ENCODE measurements around the gene CNTNAP2. TPM values are rescaled to one million over a fixed set of nuclear protein-coding genes. Genes with fewer than 3 reads are reported as not detected.

CNTNAP2 gene
- polyA plus RNA-seq, 2 donors: 0.41 to 0.48 TPM

DNA sequence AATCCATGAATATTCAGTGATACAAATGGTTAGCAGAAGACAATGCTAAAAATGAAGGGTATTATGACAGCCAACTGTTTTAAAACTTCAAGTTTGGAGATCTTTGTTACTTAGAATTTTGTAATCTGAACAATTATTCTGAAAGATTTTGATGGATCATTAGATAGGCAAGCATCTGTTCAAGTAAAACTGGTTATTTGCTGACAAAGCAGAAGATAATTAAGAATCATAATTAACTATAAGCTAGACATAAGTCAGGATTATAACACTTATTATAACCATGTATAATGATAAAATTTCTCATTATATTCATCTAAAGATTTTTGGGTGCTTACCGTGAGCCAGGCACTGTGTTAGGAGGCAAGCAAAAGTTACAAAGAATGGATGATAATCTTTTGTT lies 1145.1 kb downstream of the CNTNAP2 start:
- 96 to 98% methylated on average over 1 of the region's 1 CpG for WGBS, 2 donors
- no peak overlapping the region for H3K4me3 ChIP-seq (ENCODE audit: low read depth in 1 of 2, low read length in 2 of 2)
- H3K4me1 ChIP-seq (ENCODE audit: control insufficient read depth in 2 of 2, insufficient read depth in 2 of 2, low read length in 1 of 2): no peaks in the 10 kb centered on the region

DNA sequence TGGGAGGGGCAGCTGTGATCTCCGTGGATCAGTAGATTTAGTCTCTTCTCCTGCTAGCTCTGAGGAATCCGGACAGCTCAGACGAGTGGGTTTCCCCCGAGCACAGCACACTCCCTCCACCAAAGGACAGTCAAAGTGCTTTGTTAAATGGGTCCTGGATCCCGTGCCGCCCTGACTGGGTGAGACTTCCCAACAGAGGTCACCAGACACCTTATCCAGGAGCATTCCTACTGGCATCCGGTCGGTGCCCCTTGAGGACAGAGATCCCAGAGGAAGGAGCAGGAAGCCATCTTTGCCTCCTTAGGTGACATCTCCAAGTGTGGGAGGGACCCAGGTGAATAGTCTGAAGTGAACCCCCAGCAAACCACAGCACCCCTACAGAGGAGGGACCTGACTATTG lies 1148.9 kb downstream of the CNTNAP2 start:
- Histone ChIP-seq H3K27me3 (ENCODE audit: control insufficient read depth in 1 of 2, insufficient read depth in 2 of 2, low read length in 2 of 2) (no peaks in the 10 kb centered on the region), H3K4me3 (ENCODE audit: low read depth in 1 of 2, low read length in 2 of 2) (no peak overlapping the region), H3K4me1 (ENCODE audit: control insufficient read depth in 2 of 2, insufficient read depth in 2 of 2, low read length in 1 of 2) (no peaks in the 10 kb centered on the region), H3K36me3 (ENCODE audit: control insufficient read depth in 2 of 2, insufficient read depth in 2 of 2, low read length in 1 of 2) (no peaks in the 10 kb centered on the region), H3K27ac (ENCODE audit: low read depth in 2 of 2, low read length in 1 of 2) (no peak overlapping the region), H3K9me3 (ENCODE audit: control insufficient read depth in 2 of 2, insufficient read depth in 1 of 2, low read depth in 1 of 2, low read length in 1 of 2) (peaks cover 0 to 2% of the 10 kb centered on the region in 2 donors)
- 79 to 85% methylated on average over 8 of the region's 8 CpGs for WGBS, 2 donors

More for the DNA sequence above, 1145.1 kb downstream of the CNTNAP2 start:
- Histone ChIP-seq H3K9me3 (ENCODE audit: control insufficient read depth in 2 of 2, insufficient read depth in 1 of 2, low read depth in 1 of 2, low read length in 1 of 2) (peaks cover 0 to 2% of the 10 kb centered on the region in 2 donors), H3K36me3 (ENCODE audit: control insufficient read depth in 2 of 2, insufficient read depth in 2 of 2, low read length in 1 of 2) (no peaks in the 10 kb centered on the region), H3K27ac (ENCODE audit: low read depth in 2 of 2, low read length in 1 of 2) (no peak overlapping the region), H3K27me3 (ENCODE audit: control insufficient read depth in 1 of 2, insufficient read depth in 2 of 2, low read length in 2 of 2) (no peaks in the 10 kb centered on the region)

DNA sequence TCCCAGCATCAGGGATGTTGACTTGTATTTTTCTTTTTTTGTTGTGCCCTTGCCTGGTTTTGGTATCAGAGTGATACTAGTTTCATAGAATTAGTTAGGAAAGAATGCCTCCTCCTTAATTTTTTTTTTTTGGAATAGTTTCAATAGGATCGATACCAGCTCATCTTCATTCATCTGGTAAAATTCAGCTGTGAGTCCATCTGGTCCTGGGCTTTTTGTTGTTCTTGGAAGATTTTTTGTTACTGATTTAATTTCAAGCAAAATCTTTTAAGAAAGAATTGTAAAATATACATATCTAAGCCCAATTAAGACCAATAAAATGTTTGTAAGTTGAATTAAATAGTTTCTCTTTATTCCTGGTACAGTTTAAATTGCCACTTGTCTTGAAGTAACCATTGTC lies 1159.5 kb downstream of the CNTNAP2 start:
- Histone ChIP-seq H3K4me3 (ENCODE audit: low read depth in 1 of 2, low read length in 2 of 2) (no peak overlapping the region), H3K27me3 (ENCODE audit: control insufficient read depth in 1 of 2, insufficient read depth in 2 of 2, low read length in 2 of 2) (no peaks in the 10 kb centered on the region), H3K4me1 (ENCODE audit: control insufficient read depth in 2 of 2, insufficient read depth in 2 of 2, low read length in 1 of 2) (no peaks in the 10 kb centered on the region), H3K9me3 (ENCODE audit: control insufficient read depth in 2 of 2, insufficient read depth in 1 of 2, low read depth in 1 of 2, low read length in 1 of 2) (no peaks in the 10 kb centered on the region), H3K27ac (ENCODE audit: low read depth in 2 of 2, low read length in 1 of 2) (no peak overlapping the region), H3K36me3 (ENCODE audit: control insufficient read depth in 2 of 2, insufficient read depth in 2 of 2, low read length in 1 of 2) (no peaks in the 10 kb centered on the region)
- 78 to 79% methylated on average over 1 of the region's 1 CpG for WGBS, 2 donors

DNA sequence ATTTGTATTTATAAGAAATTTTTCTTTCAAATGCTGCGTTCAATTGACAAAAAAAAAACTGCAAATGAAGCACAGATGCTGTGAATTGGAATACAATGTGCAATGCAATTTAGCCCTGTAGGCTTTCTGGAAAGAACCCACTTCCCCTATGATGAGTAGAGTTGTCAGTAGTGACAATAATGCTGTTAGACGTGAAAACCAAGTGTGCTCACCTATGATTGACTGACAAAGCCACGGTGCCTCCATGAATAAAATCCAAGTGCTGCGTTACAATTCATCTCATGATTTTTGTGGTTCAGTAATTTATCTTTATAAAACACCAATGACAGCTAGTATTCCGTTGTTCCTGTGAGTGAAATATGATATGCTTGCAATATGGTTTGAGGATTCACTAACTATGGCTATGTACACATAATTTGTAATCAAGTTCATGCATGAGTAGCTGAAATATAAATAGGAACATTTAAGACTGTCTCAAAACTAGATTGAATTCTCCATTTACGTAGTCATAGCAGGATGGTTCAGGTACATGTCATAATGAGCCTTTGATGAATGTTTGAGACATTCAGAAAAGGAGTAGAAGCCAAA lies 1160.3 kb downstream of the CNTNAP2 start:
- H3K4me3 ChIP-seq (ENCODE audit: low read depth in 1 of 2, low read length in 2 of 2): no peak overlapping the region

DNA sequence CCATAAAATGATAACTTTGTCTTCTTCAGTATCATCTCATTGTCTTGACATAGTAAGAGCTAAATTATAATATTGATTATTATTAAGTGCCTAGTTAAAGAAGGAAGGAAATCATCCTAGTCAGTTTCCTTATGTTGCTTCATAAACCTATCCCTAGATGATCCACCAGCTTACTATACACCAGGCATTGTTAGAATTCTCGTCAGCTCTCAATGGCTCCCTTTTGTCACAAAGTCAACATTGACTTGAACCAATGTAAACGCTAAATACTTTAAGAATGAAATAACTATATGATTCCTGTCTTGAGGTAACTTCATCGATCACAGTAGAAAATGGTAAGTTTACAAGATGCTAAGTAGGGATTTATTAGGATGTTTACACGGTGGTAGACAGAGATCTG lies 1162.9 kb downstream of the CNTNAP2 start:
- no peaks in the 10 kb centered on the region for H3K27me3 ChIP-seq (ENCODE audit: control insufficient read depth in 1 of 2, insufficient read depth in 2 of 2, low read length in 2 of 2)
- H3K9me3 ChIP-seq (ENCODE audit: control insufficient read depth in 2 of 2, insufficient read depth in 1 of 2, low read depth in 1 of 2, low read length in 1 of 2): no peaks in the 10 kb centered on the region
- no peak overlapping the region for H3K4me3 ChIP-seq (ENCODE audit: low read depth in 1 of 2, low read length in 2 of 2)
- no peaks in the 10 kb centered on the region for H3K36me3 ChIP-seq (ENCODE audit: control insufficient read depth in 2 of 2, insufficient read depth in 2 of 2, low read length in 1 of 2)
- 37 to 42% methylated on average over 4 of the region's 4 CpGs for WGBS, 2 donors
- no peak overlapping the region for H3K27ac ChIP-seq (ENCODE audit: low read depth in 2 of 2, low read length in 1 of 2)
- H3K4me1 ChIP-seq (ENCODE audit: control insufficient read depth in 2 of 2, insufficient read depth in 2 of 2, low read length in 1 of 2): no peaks in the 10 kb centered on the region

More for the DNA sequence above, 1160.3 kb downstream of the CNTNAP2 start:
- Histone ChIP-seq H3K27ac (ENCODE audit: low read depth in 2 of 2, low read length in 1 of 2) (no peak overlapping the region), H3K36me3 (ENCODE audit: control insufficient read depth in 2 of 2, insufficient read depth in 2 of 2, low read length in 1 of 2) (no peaks in the 10 kb centered on the region), H3K9me3 (ENCODE audit: control insufficient read depth in 2 of 2, insufficient read depth in 1 of 2, low read depth in 1 of 2, low read length in 1 of 2) (no peaks in the 10 kb centered on the region), H3K4me1 (ENCODE audit: control insufficient read depth in 2 of 2, insufficient read depth in 2 of 2, low read length in 1 of 2) (no peaks in the 10 kb centered on the region), H3K27me3 (ENCODE audit: control insufficient read depth in 1 of 2, insufficient read depth in 2 of 2, low read length in 2 of 2) (no peaks in the 10 kb centered on the region)
- 46 to 57% methylated on average over 6 of the region's 6 CpGs for WGBS, 2 donors

DNA sequence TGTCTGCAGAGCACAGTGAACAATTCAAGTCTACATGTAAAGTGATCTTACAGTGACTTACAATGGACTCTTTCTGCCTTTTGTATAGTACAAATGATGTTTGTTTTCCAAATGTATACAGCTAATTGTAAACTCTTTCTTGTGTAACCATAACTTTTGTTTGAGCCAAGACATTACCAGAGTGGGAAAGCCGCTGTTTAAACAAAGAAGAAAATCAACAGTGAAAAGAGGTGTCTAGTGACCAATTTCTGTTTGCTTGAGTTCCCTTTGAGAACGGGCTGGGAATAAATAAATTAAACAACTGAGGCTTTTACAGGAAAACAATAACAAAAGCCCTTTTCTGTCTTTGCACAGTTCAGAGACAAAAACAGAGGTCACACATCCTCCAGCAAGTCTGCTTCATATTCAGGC lies 1163.4 kb downstream of the CNTNAP2 start:
- no peak overlapping the region for H3K27ac ChIP-seq (ENCODE audit: low read depth in 2 of 2, low read length in 1 of 2)
- H3K4me1 ChIP-seq (ENCODE audit: control insufficient read depth in 2 of 2, insufficient read depth in 2 of 2, low read length in 1 of 2): no peaks in the 10 kb centered on the region
- 39 to 41% methylated on average over 2 of the region's 2 CpGs for WGBS, 2 donors
- no peak overlapping the region for H3K4me3 ChIP-seq (ENCODE audit: low read depth in 1 of 2, low read length in 2 of 2)
- no peaks in the 10 kb centered on the region for H3K36me3 ChIP-seq (ENCODE audit: control insufficient read depth in 2 of 2, insufficient read depth in 2 of 2, low read length in 1 of 2)
- no peaks in the 10 kb centered on the region for H3K27me3 ChIP-seq (ENCODE audit: control insufficient read depth in 1 of 2, insufficient read depth in 2 of 2, low read length in 2 of 2)
- no peaks in the 10 kb centered on the region for H3K9me3 ChIP-seq (ENCODE audit: control insufficient read depth in 2 of 2, insufficient read depth in 1 of 2, low read depth in 1 of 2, low read length in 1 of 2)

DNA sequence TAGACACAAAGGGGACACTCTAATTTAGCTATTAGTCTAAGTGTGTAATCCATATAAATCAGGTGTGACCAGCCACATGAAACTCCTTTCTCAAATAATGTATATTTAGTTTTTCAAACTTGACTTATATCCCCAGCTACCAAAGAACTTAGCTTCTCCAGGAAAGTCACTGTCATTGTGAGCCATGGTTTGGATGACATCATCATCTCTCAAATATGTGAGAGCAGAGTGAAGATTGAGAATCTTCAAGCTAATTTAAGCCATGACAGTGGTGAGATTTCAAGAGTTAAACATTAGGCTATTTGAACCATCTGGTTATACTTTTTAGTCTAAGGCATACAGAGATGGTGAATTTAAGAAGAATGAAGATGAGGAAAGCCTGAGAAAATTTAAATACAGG lies 1165.6 kb downstream of the CNTNAP2 start:
- Histone ChIP-seq H3K27ac (ENCODE audit: low read depth in 2 of 2, low read length in 1 of 2) (no peak overlapping the region), H3K4me1 (ENCODE audit: control insufficient read depth in 2 of 2, insufficient read depth in 2 of 2, low read length in 1 of 2) (no peaks in the 10 kb centered on the region), H3K9me3 (ENCODE audit: control insufficient read depth in 2 of 2, insufficient read depth in 1 of 2, low read depth in 1 of 2, low read length in 1 of 2) (no peaks in the 10 kb centered on the region), H3K27me3 (ENCODE audit: control insufficient read depth in 1 of 2, insufficient read depth in 2 of 2, low read length in 2 of 2) (no peaks in the 10 kb centered on the region), H3K36me3 (ENCODE audit: control insufficient read depth in 2 of 2, insufficient read depth in 2 of 2, low read length in 1 of 2) (no peaks in the 10 kb centered on the region), H3K4me3 (ENCODE audit: low read depth in 1 of 2, low read length in 2 of 2) (no peak overlapping the region)

DNA sequence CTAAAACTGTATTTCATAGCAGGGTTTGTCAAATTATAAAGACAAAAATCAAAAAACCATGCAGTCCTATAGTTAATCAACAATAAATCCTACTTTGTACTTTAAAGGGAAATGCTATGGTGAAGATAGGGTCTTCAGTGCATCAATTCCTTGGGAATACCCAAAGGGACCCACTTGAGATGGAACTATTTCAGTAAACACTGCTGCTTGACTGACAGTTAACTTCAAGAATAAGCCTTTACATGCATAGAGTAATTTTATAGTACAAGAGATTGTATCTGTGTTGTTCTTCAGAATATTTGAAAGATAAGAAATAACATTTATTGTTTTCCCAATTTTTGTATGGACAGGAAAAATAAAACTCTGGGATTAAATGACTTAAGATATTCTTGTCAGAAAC lies 1179.6 kb downstream of the CNTNAP2 start:
- no peaks in the 10 kb centered on the region for H3K27me3 ChIP-seq (ENCODE audit: control insufficient read depth in 1 of 2, insufficient read depth in 2 of 2, low read length in 2 of 2)
- H3K27ac ChIP-seq (ENCODE audit: low read depth in 2 of 2, low read length in 1 of 2): no peak overlapping the region
- no peaks in the 10 kb centered on the region for H3K4me1 ChIP-seq (ENCODE audit: control insufficient read depth in 2 of 2, insufficient read depth in 2 of 2, low read length in 1 of 2)
- H3K9me3 ChIP-seq (ENCODE audit: control insufficient read depth in 2 of 2, insufficient read depth in 1 of 2, low read depth in 1 of 2, low read length in 1 of 2): no peaks in the 10 kb centered on the region
- no peak overlapping the region for H3K4me3 ChIP-seq (ENCODE audit: low read depth in 1 of 2, low read length in 2 of 2)
- no peaks in the 10 kb centered on the region for H3K36me3 ChIP-seq (ENCODE audit: control insufficient read depth in 2 of 2, insufficient read depth in 2 of 2, low read length in 1 of 2)

DNA sequence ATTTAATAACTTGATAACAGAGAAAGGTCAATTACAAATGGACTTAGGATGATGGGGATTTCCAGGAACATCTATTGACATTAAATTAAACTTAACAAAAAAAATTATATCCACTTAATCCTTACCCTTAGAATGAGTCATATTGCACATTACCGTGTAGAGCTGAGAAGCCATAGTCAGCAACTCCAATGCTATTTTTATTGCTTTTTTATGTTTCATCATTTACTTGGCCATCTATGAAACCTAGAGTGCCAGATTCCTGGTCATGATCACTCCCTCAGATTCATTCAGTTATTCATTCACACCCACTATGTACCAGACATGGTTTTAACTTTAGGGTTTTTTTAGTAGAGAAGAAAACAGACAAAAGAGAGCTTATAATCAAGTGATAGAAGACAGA lies 1180.4 kb downstream of the CNTNAP2 start:
- H3K36me3 ChIP-seq (ENCODE audit: control insufficient read depth in 2 of 2, insufficient read depth in 2 of 2, low read length in 1 of 2): no peaks in the 10 kb centered on the region
- no peaks in the 10 kb centered on the region for H3K4me1 ChIP-seq (ENCODE audit: control insufficient read depth in 2 of 2, insufficient read depth in 2 of 2, low read length in 1 of 2)
- WGBS, 2 donors: 45 to 46% methylated on average over 1 of the region's 1 CpG
- H3K9me3 ChIP-seq (ENCODE audit: control insufficient read depth in 2 of 2, insufficient read depth in 1 of 2, low read depth in 1 of 2, low read length in 1 of 2): no peaks in the 10 kb centered on the region
- no peaks in the 10 kb centered on the region for H3K27me3 ChIP-seq (ENCODE audit: control insufficient read depth in 1 of 2, insufficient read depth in 2 of 2, low read length in 2 of 2)
- no peak overlapping the region for H3K4me3 ChIP-seq (ENCODE audit: low read depth in 1 of 2, low read length in 2 of 2)
- H3K27ac ChIP-seq (ENCODE audit: low read depth in 2 of 2, low read length in 1 of 2): no peak overlapping the region

DNA sequence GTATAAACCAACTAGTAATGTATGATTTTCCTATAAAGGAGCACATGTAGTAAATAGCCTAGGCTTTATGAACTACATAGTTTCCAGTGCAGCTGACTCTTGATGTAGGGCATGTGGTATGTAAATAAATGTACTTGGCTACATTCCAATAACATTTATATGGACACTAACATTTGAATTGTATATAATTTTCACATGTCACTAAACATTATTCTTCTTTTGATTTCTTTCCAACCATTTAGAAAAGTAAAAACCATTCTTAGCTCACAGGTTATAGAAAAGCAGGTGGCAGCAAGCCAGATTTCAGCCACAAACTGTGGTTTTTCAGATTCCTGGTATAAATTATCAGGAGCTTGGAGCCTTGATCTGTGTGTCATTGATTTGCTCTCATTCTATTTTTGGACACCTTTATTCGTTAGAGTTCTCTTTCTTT lies 1182.0 kb downstream of the CNTNAP2 start:
- no peaks in the 10 kb centered on the region for H3K36me3 ChIP-seq (ENCODE audit: control insufficient read depth in 2 of 2, insufficient read depth in 2 of 2, low read length in 1 of 2)
- H3K4me1 ChIP-seq (ENCODE audit: control insufficient read depth in 2 of 2, insufficient read depth in 2 of 2, low read length in 1 of 2): no peaks in the 10 kb centered on the region
- no peak overlapping the region for H3K27ac ChIP-seq (ENCODE audit: low read depth in 2 of 2, low read length in 1 of 2)
- no peaks in the 10 kb centered on the region for H3K27me3 ChIP-seq (ENCODE audit: control insufficient read depth in 1 of 2, insufficient read depth in 2 of 2, low read length in 2 of 2)
- H3K9me3 ChIP-seq (ENCODE audit: control insufficient read depth in 2 of 2, insufficient read depth in 1 of 2, low read depth in 1 of 2, low read length in 1 of 2): peaks cover 0 to 2% of the 10 kb centered on the region in 2 donors
- 10 to 12% methylated on average over 1 of the region's 1 CpG for WGBS, 2 donors
- H3K4me3 ChIP-seq (ENCODE audit: low read depth in 1 of 2, low read length in 2 of 2): no peak overlapping the region
